HepG2 (cell line): ENCODE measurements around the gene GABBR2. TPM values are rescaled to one million over a fixed set of nuclear protein-coding genes. Genes with fewer than 3 reads are reported as not detected.

ENCODE experiments used
- ATAC-seq: fragments of 200-7000 bp; cut with Tn5 transposase; 3 replicates; pipeline ENCODE4 v1.9.1; 2020; ENCODE audit warnings: mild to moderate bottlenecking, moderate library complexity
- BruUV-seq: library from RNA; stranded (reverse); fragments of 400-500 nt; replicated peaks from 2 replicates; lab custom pipeline; 2021; lab: Mats Ljungman, UMichigan
- CTCF ChIA-PET: fragments of 300-600 bp; formaldehyde crosslinking; extraction: SDS; loops from one replicate; lab custom pipeline; 2021; ENCODE audit warnings: low total read pairs, inconsistent platforms, low intra/inter-chr PET ratio; lab: Yijun Ruan, JAX
- POLR2A ChIA-PET: fragments of 350-600 bp; sonication (Branson Sonifier 250); formaldehyde crosslinking; loops from one replicate; lab custom pipeline; 2020; ENCODE audit warnings: antibody characterized with exemption, inconsistent platforms; lab: Yijun Ruan, JAX
- DNase-seq: peaks from one replicate; pipeline ENCODE4 v3.0.0-alpha.2; 2015; ENCODE audit warnings: low spot score
- FAIRE-seq: peaks from 3 replicates; lab custom pipeline; 2011; peaks lifted over from hg19 to GRCh38; lab: Jason Lieb, UNC
- H2AFZ ChIP-seq: one replicate; pipeline ENCODE4 v1.6.1; 2011; ENCODE audit warnings: low read length, inconsistent platforms
- H3K27ac ChIP-seq: fragments of 300-600 bp; 3 replicates; pipeline ENCODE4 v1.8.0; 2011; ENCODE audit warnings: mixed run types, mild to moderate bottlenecking, mixed read lengths, low read length, inconsistent platforms; ENCODE audit not compliant: insufficient read depth; ENCODE audit errors: extremely low read length
- H3K27me3 ChIP-seq, 2 experiments: fragments of 200-600 bp in 1 of 2; 2 replicates in 1 of 2; 3 replicates in 1 of 2; pipeline versions ENCODE4 v1.6.0 to v1.8.0; 2011; ENCODE audit warnings: low read length in 2 of 2, mild to moderate bottlenecking in 2 of 2, moderate library complexity in 2 of 2, inconsistent platforms in 1 of 2; ENCODE audit not compliant: insufficient read depth in 2 of 2, control insufficient read depth in 1 of 2
- H3K36me3 ChIP-seq, 2 experiments: fragments of 200-600 bp in 1 of 2; replicated peaks in 1 of 2; 2 replicates in 1 of 2; 3 replicates in 1 of 2; pipeline versions ENCODE4 v1.5.1 to v1.8.0; 2011; ENCODE audit warnings: low read length in 2 of 2, inconsistent platforms in 1 of 2; ENCODE audit not compliant: insufficient read depth in 2 of 2, control insufficient read depth in 1 of 2
- H3K4me1 ChIP-seq: 2 replicates; pipeline ENCODE4 v1.5.1; 2012; ENCODE audit warnings: low read length, inconsistent platforms; ENCODE audit not compliant: insufficient read depth
- H3K4me2 ChIP-seq: 2 replicates; pipeline ENCODE4 v1.6.0; 2011; ENCODE audit warnings: low read depth, low read length, inconsistent platforms
- H3K4me3 ChIP-seq, 3 experiments: fragments of 200-600 bp in 1 of 3; sonication (generic), shearing (Covaris generic) in 1 of 3; replicated peaks in 1 of 3; 2 replicates each; pipeline ENCODE4 v1.5.1; 2011 to 2016; ENCODE audit warnings: low read length in 3 of 3, inconsistent platforms in 2 of 3, low read depth in 2 of 3, mild to moderate bottlenecking in 2 of 3, control low read depth in 1 of 3, mixed read lengths in 1 of 3; ENCODE audit not compliant: insufficient read depth in 1 of 3
- H3K79me2 ChIP-seq: one replicate; pipeline ENCODE4 v1.6.1; 2011; ENCODE audit warnings: low read length, inconsistent platforms; ENCODE audit not compliant: insufficient read depth
- H3K9ac ChIP-seq: 2 replicates; pipeline ENCODE4 v1.6.0; 2011; ENCODE audit warnings: mild to moderate bottlenecking, low read depth, low read length, inconsistent platforms; ENCODE audit not compliant: insufficient read depth
- H3K9me3 ChIP-seq: 2 replicates; pipeline ENCODE4 v1.5.1; 2012; ENCODE audit warnings: mild to moderate bottlenecking, low read length
- H4K20me1 ChIP-seq: 2 replicates; pipeline ENCODE4 v1.6.0; 2011; ENCODE audit warnings: inconsistent platforms, mild to moderate bottlenecking, low read length, moderate library complexity; ENCODE audit not compliant: insufficient read depth
- HNRNPUL1 ChIP-seq: fragments of 200-400 bp; formaldehyde crosslinking; IDR thresholded peaks from 2 replicates; pipeline ENCODE4 v1.6.1; 2017; ENCODE audit warnings: low read depth, mild to moderate bottlenecking, low read length, moderate library complexity
- ZNF33A ChIP-seq: sonication (generic); formaldehyde crosslinking; IDR thresholded peaks from 2 replicates; pipeline ENCODE4 v1.5.1; 2020; ENCODE audit warnings: missing genetic modification reagents, mild to moderate bottlenecking, moderate library complexity, borderline replicate concordance
- ZNF382 ChIP-seq: sonication (generic); formaldehyde crosslinking; IDR thresholded peaks from 2 replicates; pipeline ENCODE4 v1.5.0; 2020; ENCODE audit warnings: missing genetic modification reagents, mild to moderate bottlenecking, borderline replicate concordance
- ZNF496 ChIP-seq: sonication (generic); formaldehyde crosslinking; IDR thresholded peaks from 2 replicates; pipeline ENCODE4 v1.8.1; 2023; ENCODE audit warnings: mild to moderate bottlenecking, moderate library complexity, missing genetic modification reagents; ENCODE audit not compliant: insufficient replicate concordance
- ZNF572 ChIP-seq: sonication (generic); formaldehyde crosslinking; IDR thresholded peaks from 2 replicates; pipeline ENCODE4 v1.5.1; 2020; ENCODE audit warnings: mild to moderate bottlenecking, missing genetic modification reagents
- ZNF709 ChIP-seq: sonication (generic); formaldehyde crosslinking; IDR thresholded peaks from 2 replicates; pipeline ENCODE4 v1.5.0; 2020; ENCODE audit warnings: mild to moderate bottlenecking, missing genetic modification reagents
- WGBS: methylation state at CpG from one replicate; pipeline ENCODE4 v1.1.6; 2017; ENCODE audit warnings: low lambda C conversion rate; 5-methylcytosine and 5-hydroxymethylcytosine counted together
- in situ Hi-C: cut with HindIII; loops from 2 replicates; pipeline ENCODE4 v1.10.0; 2017; ENCODE audit warnings: low pct_unique_long_range_greater_than_20kb; ENCODE audit not compliant: extremely low pct_ligation_motif_present
- intact Hi-C: fragments of 100-400 bp; cut with micrococcal nuclease; formaldehyde crosslinking; loops from one replicate; pipeline ENCODE4 v1.10.0; 2022; ENCODE audit not compliant: unreplicated experiment
- polyA plus RNA-seq, 8 experiments: library from polyadenylated mRNA; depleted of rRNA in 3 of 8; stranded (reverse) in 7 of 8; unstranded in 1 of 8; fragments of >200 nt; fragmentation: Illumina TruSeq in 4 of 8; extraction: Trizol in 4 of 8; gene quantifications; 2 replicates each; pipeline versions ENCODE4 v1.2.1 to v1.2.3, GENCODE V29; 2011 to 2016; ENCODE audit warnings: low read depth in 4 of 8, missing spikeins in 1 of 8, mixed read lengths in 1 of 8; ENCODE audit not compliant: insufficient read depth in 1 of 8
- total RNA-seq, 5 experiments: library from RNA; depleted of rRNA; stranded (reverse); fragments of >200 nt; fragmentation: Illumina TruSeq; extraction: Trizol; gene quantifications; 2 replicates each; pipeline ENCODE4 v1.2.3, GENCODE V29; 2016; ENCODE audit warnings: low read depth in 1 of 5
- TF ChIP-seq, protein P1 (sequence below): sonication (generic); formaldehyde crosslinking; IDR thresholded peaks from 2 replicates; pipeline ENCODE4 v1.9.0; 2021; ENCODE audit warnings: mild to moderate bottlenecking, missing genetic modification reagents

Gene GABBR2
- total and polyA plus RNA-seq, 2 of the 13 experiments (the other 11 are each of a cell fraction or from before 2014, with no cell fraction given) = 0.02 TPM; not detected in 1

DNA sequence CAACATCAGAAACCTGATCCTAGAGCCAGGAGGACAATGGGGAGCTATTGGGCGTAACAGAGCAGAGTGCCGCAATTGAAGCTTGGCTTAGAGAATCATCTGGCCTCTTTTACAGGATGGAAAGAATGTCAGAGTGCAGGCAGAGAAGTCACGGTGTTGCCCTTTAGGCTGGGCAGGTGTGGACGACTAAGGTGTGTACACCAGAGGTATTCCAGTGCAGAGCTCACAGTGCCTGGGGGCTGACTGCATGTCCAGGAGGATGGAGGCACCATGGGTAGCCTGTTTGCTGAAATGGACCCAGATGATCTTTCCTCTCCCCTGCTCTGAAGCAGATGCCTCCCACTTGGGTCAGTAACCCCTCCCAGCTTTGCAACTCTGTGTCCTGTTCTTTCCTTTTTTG is 404.4 kb downstream of the GABBR2 start:
- Histone ChIP-seq H3K9ac (no peak overlapping the region), H3K27ac (no peak overlapping the region), H4K20me1 (no peaks in the 10 kb centered on the region), H3K4me2 (no peak overlapping the region), H3K36me3 (no peaks in the 10 kb centered on the region), H3K79me2 (no peaks in the 10 kb centered on the region), H3K4me1 (no peaks in the 10 kb centered on the region), H2AFZ (no peak overlapping the region), H3K9me3 (no peaks in the 10 kb centered on the region), H3K4me3 (no peak overlapping the region), H3K27me3 (peaks cover 0 to 12% of the 10 kb centered on the region in 2 experiments; a peak in 3 of 5 replicates)
- no peak for FAIRE-seq
- 38% methylated on average over 4 of the region's 4 CpGs for WGBS
- no TSS peak for BruUV-seq
- no peak for ATAC-seq
- CTCF ChIA-PET = no interaction called here
- TF ChIP-seq, protein P1, sequence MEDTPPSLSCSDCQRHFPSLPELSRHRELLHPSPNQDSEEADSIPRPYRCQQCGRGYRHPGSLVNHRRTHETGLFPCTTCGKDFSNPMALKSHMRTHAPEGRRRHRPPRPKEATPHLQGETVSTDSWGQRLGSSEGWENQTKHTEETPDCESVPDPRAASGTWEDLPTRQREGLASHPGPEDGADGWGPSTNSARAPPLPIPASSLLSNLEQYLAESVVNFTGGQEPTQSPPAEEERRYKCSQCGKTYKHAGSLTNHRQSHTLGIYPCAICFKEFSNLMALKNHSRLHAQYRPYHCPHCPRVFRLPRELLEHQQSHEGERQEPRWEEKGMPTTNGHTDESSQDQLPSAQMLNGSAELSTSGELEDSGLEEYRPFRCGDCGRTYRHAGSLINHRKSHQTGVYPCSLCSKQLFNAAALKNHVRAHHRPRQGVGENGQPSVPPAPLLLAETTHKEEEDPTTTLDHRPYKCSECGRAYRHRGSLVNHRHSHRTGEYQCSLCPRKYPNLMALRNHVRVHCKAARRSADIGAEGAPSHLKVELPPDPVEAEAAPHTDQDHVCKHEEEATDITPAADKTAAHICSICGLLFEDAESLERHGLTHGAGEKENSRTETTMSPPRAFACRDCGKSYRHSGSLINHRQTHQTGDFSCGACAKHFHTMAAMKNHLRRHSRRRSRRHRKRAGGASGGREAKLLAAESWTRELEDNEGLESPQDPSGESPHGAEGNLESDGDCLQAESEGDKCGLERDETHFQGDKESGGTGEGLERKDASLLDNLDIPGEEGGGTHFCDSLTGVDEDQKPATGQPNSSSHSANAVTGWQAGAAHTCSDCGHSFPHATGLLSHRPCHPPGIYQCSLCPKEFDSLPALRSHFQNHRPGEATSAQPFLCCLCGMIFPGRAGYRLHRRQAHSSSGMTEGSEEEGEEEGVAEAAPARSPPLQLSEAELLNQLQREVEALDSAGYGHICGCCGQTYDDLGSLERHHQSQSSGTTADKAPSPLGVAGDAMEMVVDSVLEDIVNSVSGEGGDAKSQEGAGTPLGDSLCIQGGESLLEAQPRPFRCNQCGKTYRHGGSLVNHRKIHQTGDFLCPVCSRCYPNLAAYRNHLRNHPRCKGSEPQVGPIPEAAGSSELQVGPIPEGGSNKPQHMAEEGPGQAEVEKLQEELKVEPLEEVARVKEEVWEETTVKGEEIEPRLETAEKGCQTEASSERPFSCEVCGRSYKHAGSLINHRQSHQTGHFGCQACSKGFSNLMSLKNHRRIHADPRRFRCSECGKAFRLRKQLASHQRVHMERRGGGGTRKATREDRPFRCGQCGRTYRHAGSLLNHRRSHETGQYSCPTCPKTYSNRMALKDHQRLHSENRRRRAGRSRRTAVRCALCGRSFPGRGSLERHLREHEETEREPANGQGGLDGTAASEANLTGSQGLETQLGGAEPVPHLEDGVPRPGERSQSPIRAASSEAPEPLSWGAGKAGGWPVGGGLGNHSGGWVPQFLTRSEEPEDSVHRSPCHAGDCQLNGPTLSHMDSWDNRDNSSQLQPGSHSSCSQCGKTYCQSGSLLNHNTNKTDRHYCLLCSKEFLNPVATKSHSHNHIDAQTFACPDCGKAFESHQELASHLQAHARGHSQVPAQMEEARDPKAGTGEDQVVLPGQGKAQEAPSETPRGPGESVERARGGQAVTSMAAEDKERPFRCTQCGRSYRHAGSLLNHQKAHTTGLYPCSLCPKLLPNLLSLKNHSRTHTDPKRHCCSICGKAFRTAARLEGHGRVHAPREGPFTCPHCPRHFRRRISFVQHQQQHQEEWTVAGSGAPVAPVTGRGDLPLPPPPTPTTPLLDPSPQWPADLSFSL (CRISPR knock-in tag) = no peak
- TF ChIP-seq ZNF572 (no peak), HNRNPUL1 (no peak), ZNF496 (CRISPR knock-in tag) (no peak), ZNF382 (CRISPR knock-in tag) (no peak), ZNF709 (CRISPR knock-in tag) (no peak), ZNF33A (CRISPR knock-in tag) (no peak)
- intact Hi-C loops (no loop called here), in situ Hi-C loops (no loop called here)
- POLR2A ChIA-PET = no interaction called here
- no peak for DNase-seq
